ENCODE results near the gene SCAF11.

GRCh38 chr12:45880533-45880932, 109.8 kb downstream of the SCAF11 start:
- TF ChIP-seq CTCF (IDR thresholded peaks at IDR 0.05; ENCODE audit: insufficient read depth, low read length, poor library complexity, severe bottlenecking) = no peak
- TF ChIP-seq EZH2phosphoT487 (conservative IDR thresholded peaks at IDR 0.05; ENCODE audit: low read length) = no peak

All from SU-DHL-6 (cell line).